Neural cell (in vitro differentiated cells): Measurements from ENCODE around the gene ACO2. TPM values are rescaled to one million over a fixed set of nuclear protein-coding genes. Genes with fewer than 3 reads are reported as not detected.

Experiments used
- H2AFZ ChIP-seq: fragments of 200-600, 300-800 bp; sonication (generic), shearing (Covaris generic); 2 replicates; pipeline ENCODE4 v1.6.0; 2014; ENCODE audit warnings: low read depth, mild to moderate bottlenecking, antibody characterized with exemption, low read length, moderate library complexity
- H3F3A ChIP-seq: fragments of 200-600 bp; shearing (Covaris generic); 2 replicates; pipeline ENCODE4 v1.6.1; 2016; ENCODE audit warnings: mild to moderate bottlenecking, moderate library complexity, mixed read lengths, antibody characterized with exemption, low read length; ENCODE audit not compliant: insufficient read depth, poor library complexity, severe bottlenecking
- H3K27ac ChIP-seq: fragments of 200-600, 300-800 bp; sonication (generic), shearing (Covaris generic); 2 replicates; pipeline ENCODE4 v1.5.1; 2014; ENCODE audit warnings: mild to moderate bottlenecking, low read length, moderate library complexity
- H3K27me3 ChIP-seq: fragments of 300-800, 200-600 bp; sonication (generic), shearing (Covaris generic); 2 replicates; pipeline ENCODE4 v1.6.0; 2014; ENCODE audit warnings: mild to moderate bottlenecking, low read depth, low read length, moderate library complexity; ENCODE audit not compliant: insufficient read depth
- H3K36me3 ChIP-seq: fragments of 300-800, 200-600 bp; sonication (generic), shearing (Covaris generic); 2 replicates; pipeline ENCODE4 v1.5.1; 2014; ENCODE audit warnings: mild to moderate bottlenecking, antibody characterized with exemption, low read length, moderate library complexity; ENCODE audit not compliant: insufficient read depth
- H3K4me2 ChIP-seq: fragments of 300-800, 200-600 bp; sonication (generic), shearing (Covaris generic); 2 replicates; pipeline ENCODE4 v1.6.0; 2014; ENCODE audit warnings: mild to moderate bottlenecking, low read length
- H3K4me3 ChIP-seq: fragments of 300-800, 200-600 bp; sonication (generic), shearing (Covaris generic); 2 replicates; pipeline ENCODE4 v1.5.1; 2014; ENCODE audit warnings: mild to moderate bottlenecking, low read length, moderate library complexity
- H3K79me2 ChIP-seq: fragments of 200-600 bp; shearing (Covaris generic); replicated peaks from 2 replicates; pipeline ENCODE4 v1.6.0; 2014; ENCODE audit warnings: mild to moderate bottlenecking, low read length, moderate library complexity; ENCODE audit not compliant: insufficient read depth
- H3K9ac ChIP-seq: fragments of 300-800, 200-600 bp; sonication (generic), shearing (Covaris generic); 2 replicates; pipeline ENCODE4 v1.6.1; 2016; ENCODE audit warnings: mild to moderate bottlenecking, low read length, mixed read lengths
- H3K9me2 ChIP-seq: fragments of 200-600 bp; shearing (Covaris generic); 2 replicates; pipeline ENCODE4 v1.6.1; 2016; ENCODE audit warnings: mild to moderate bottlenecking, low read length, mixed read lengths; ENCODE audit not compliant: insufficient read depth
- H3K9me3 ChIP-seq: fragments of 200-600, 300-800 bp; sonication (generic), shearing (Covaris generic); 2 replicates; pipeline ENCODE4 v1.6.1; 2016; ENCODE audit warnings: mild to moderate bottlenecking, mixed run types, low read length, moderate library complexity, mixed read lengths
- H4K20me1 ChIP-seq: fragments of 200-600 bp; shearing (Covaris generic); 2 replicates; pipeline ENCODE4 v1.6.1; 2016; ENCODE audit warnings: mild to moderate bottlenecking, mixed run types; ENCODE audit not compliant: insufficient read depth
- EP300 ChIP-seq: fragments of 450-650 bp; conservative IDR thresholded peaks from 2 replicates; pipeline ENCODE4 v1.6.1; 2014; ENCODE audit warnings: antibody characterized with exemption, mild to moderate bottlenecking, moderate library complexity; ENCODE audit not compliant: poor library complexity, severe bottlenecking
- EZH2 ChIP-seq: fragments of 200-600, 300-800 bp; shearing (Covaris generic), sonication (generic); IDR thresholded peaks from 2 replicates; pipeline ENCODE4 v1.6.1; 2014; ENCODE audit warnings: antibody characterized with exemption, low read length, borderline replicate concordance, mild to moderate bottlenecking; ENCODE audit not compliant: insufficient read depth, poor library complexity, severe bottlenecking
- MXI1 ChIP-seq: fragments of 450-650 bp; conservative IDR thresholded peaks from 2 replicates; pipeline ENCODE4 v1.6.1; 2014; ENCODE audit warnings: antibody characterized with exemption, mild to moderate bottlenecking; ENCODE audit not compliant: poor library complexity, severe bottlenecking
- POLR2AphosphoS5 ChIP-seq: IDR thresholded peaks from 2 replicates; pipeline ENCODE4 v1.6.1; 2012
- RAD21 ChIP-seq: fragments of 450-650 bp; conservative IDR thresholded peaks from 2 replicates; pipeline ENCODE4 v1.6.1; 2014; ENCODE audit warnings: antibody characterized with exemption, mild to moderate bottlenecking, moderate library complexity
- SMC3 ChIP-seq: fragments of 450-650 bp; conservative IDR thresholded peaks from 2 replicates; pipeline ENCODE4 v1.6.1; 2014; ENCODE audit warnings: antibody characterized with exemption, mild to moderate bottlenecking, moderate library complexity; ENCODE audit not compliant: poor library complexity
- TAF1 ChIP-seq: IDR thresholded peaks from 2 replicates; pipeline ENCODE4 v1.6.1; 2012; ENCODE audit warnings: low read depth
- polyA plus RNA-seq: library from polyadenylated mRNA; depleted of rRNA; stranded (reverse); fragments of >200 nt; gene quantifications from 2 replicates; pipeline ENCODE4 v1.2.3, GENCODE V29; 2014
- TF ChIP-seq, protein P1 (sequence below): IDR thresholded peaks from 2 replicates; pipeline ENCODE4 v1.6.1; 2012; ENCODE audit warnings: borderline replicate concordance
- TF ChIP-seq, protein P2 (sequence below): fragments of 450-650 bp; IDR thresholded peaks from 2 replicates; pipeline ENCODE4 v1.5.1; 2014; ENCODE audit warnings: antibody characterized with exemption, mild to moderate bottlenecking, moderate library complexity; ENCODE audit not compliant: poor library complexity, severe bottlenecking

Gene ACO2
- polyA plus RNA-seq, 1 donor from 2014 or later = 72.3 TPM

- no peak overlapping the region for H3K4me3 ChIP-seq
- TF ChIP-seq TAF1 (no peak), SMC3 (no peak), MXI1 (no peak)
- H3K4me2 ChIP-seq = no peak overlapping the region
- no peaks in the 10 kb centered on the region for H3K9me2 ChIP-seq
- H2AFZ ChIP-seq = no peak overlapping the region
- no peak overlapping the region for H3K9ac ChIP-seq
- no peaks in the 10 kb centered on the region for H3K36me3 ChIP-seq
- no peaks in the 10 kb centered on the region for H3K27me3 ChIP-seq
- peaks cover under 1% of the 10 kb centered on the region for H3K79me2 ChIP-seq
- H3K9me3 ChIP-seq = no peaks in the 10 kb centered on the region
- H4K20me1 ChIP-seq = no peaks in the 10 kb centered on the region
- H3K27ac ChIP-seq = no peak overlapping the region
- no peaks in the 10 kb centered on the region for H3F3A ChIP-seq
Observed at GRCh38 chr22:41528938-41529561, 60.1 kb downstream of the ACO2 start.

DNA sequence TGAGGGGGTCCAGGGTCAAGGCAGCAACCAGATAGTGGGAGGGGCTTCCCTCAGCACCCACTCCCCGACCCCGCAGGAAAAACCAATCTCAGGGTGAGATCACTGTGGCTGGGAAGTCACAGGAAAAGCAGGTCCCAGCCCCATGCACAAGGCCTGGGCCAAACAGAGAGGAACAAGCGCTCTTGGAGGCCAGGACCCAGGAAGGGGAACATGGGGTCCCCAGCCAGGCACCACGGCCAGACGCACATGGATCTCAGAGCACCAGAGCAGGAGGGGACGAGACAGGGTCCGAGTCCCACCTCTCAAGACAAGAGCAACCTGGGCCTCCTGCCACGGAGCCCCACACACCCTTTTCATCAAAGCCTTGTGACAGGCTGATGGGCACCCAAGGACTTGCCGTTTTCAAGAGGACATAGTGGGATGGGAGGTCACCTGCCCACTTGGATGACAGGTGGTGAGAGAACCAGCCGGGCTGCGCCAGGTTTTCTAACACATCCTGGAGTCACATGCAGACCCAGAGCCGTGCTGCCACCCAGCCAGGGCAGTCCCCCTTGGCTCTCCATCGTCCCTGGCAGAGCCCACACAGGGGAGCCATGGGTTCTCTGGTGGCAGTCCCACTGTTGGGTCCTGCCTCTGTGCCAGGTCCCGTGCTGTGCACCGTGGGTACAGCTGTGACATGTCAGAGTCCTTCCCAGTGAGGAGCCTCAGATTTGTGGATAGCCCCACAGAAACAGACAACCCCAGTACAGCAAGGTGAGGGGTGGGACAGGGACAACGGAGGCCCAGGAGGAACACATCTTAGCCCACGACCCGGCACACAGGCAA lies 62.2 kb downstream of the ACO2 start:
- TF ChIP-seq TAF1 (no peak), EP300 (no peak), EZH2 (no peak), SMC3 (no peak), MXI1 (no peak), POLR2AphosphoS5 (no peak), RAD21 (no peak)
- TF ChIP-seq, protein P1, sequence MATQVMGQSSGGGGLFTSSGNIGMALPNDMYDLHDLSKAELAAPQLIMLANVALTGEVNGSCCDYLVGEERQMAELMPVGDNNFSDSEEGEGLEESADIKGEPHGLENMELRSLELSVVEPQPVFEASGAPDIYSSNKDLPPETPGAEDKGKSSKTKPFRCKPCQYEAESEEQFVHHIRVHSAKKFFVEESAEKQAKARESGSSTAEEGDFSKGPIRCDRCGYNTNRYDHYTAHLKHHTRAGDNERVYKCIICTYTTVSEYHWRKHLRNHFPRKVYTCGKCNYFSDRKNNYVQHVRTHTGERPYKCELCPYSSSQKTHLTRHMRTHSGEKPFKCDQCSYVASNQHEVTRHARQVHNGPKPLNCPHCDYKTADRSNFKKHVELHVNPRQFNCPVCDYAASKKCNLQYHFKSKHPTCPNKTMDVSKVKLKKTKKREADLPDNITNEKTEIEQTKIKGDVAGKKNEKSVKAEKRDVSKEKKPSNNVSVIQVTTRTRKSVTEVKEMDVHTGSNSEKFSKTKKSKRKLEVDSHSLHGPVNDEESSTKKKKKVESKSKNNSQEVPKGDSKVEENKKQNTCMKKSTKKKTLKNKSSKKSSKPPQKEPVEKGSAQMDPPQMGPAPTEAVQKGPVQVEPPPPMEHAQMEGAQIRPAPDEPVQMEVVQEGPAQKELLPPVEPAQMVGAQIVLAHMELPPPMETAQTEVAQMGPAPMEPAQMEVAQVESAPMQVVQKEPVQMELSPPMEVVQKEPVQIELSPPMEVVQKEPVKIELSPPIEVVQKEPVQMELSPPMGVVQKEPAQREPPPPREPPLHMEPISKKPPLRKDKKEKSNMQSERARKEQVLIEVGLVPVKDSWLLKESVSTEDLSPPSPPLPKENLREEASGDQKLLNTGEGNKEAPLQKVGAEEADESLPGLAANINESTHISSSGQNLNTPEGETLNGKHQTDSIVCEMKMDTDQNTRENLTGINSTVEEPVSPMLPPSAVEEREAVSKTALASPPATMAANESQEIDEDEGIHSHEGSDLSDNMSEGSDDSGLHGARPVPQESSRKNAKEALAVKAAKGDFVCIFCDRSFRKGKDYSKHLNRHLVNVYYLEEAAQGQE = no peak
- TF ChIP-seq, protein P2, sequence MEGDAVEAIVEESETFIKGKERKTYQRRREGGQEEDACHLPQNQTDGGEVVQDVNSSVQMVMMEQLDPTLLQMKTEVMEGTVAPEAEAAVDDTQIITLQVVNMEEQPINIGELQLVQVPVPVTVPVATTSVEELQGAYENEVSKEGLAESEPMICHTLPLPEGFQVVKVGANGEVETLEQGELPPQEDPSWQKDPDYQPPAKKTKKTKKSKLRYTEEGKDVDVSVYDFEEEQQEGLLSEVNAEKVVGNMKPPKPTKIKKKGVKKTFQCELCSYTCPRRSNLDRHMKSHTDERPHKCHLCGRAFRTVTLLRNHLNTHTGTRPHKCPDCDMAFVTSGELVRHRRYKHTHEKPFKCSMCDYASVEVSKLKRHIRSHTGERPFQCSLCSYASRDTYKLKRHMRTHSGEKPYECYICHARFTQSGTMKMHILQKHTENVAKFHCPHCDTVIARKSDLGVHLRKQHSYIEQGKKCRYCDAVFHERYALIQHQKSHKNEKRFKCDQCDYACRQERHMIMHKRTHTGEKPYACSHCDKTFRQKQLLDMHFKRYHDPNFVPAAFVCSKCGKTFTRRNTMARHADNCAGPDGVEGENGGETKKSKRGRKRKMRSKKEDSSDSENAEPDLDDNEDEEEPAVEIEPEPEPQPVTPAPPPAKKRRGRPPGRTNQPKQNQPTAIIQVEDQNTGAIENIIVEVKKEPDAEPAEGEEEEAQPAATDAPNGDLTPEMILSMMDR = no peak
- no peak overlapping the region for H3K9ac ChIP-seq
- no peaks in the 10 kb centered on the region for H3F3A ChIP-seq
- no peak overlapping the region for H3K4me3 ChIP-seq
- H2AFZ ChIP-seq = no peak overlapping the region
- no peaks in the 10 kb centered on the region for H3K9me2 ChIP-seq
- no peak overlapping the region for H3K4me2 ChIP-seq
- H3K9me3 ChIP-seq = no peaks in the 10 kb centered on the region
- no peaks in the 10 kb centered on the region for H3K36me3 ChIP-seq
- H4K20me1 ChIP-seq = no peaks in the 10 kb centered on the region
- peaks cover 3% of the 10 kb centered on the region for H3K79me2 ChIP-seq
- H3K27ac ChIP-seq = no peak overlapping the region
- H3K27me3 ChIP-seq = no peaks in the 10 kb centered on the region
